Central memory CD8-positive, alpha-beta T cell (primary cell): ENCODE data around the gene TATDN2.

ENCODE experiments used
- ATAC-seq: fragments of 150-1000 bp; cut with Tn5 transposase; replicated peaks from 2 replicates; pipeline ENCODE4 v1.10.0; 2022; ENCODE audit warnings: mild to moderate bottlenecking, moderate FRiP score, moderate number of reproducible peaks; ENCODE audit not compliant: poor library complexity, severe bottlenecking; ENCODE audit errors: extremely low read depth
- DNase-seq, 2 donors: peaks; one replicate each; pipeline ENCODE4 v3.0.0; 2021; ENCODE audit warnings: low spot score in 2 of 2
- H3K27ac Mint-ChIP-seq: one replicate; pipeline ENCODE4 v1.8.0; 2022; ENCODE audit warnings: low read depth, mild to moderate bottlenecking, moderate library complexity, mixed read lengths
- H3K27me3 Mint-ChIP-seq: one replicate; pipeline ENCODE4 v1.8.0; 2022; ENCODE audit warnings: mixed read lengths
- H3K36me3 Mint-ChIP-seq: one replicate; pipeline ENCODE4 v1.8.0; 2022; ENCODE audit warnings: mild to moderate bottlenecking, moderate library complexity, mixed read lengths; ENCODE audit not compliant: insufficient read depth
- H3K4me1 Mint-ChIP-seq: one replicate; pipeline ENCODE4 v1.8.0; 2022; ENCODE audit warnings: mixed read lengths
- H3K4me3 Mint-ChIP-seq: one replicate; pipeline ENCODE4 v1.8.0; 2022; ENCODE audit warnings: mild to moderate bottlenecking, moderate library complexity, mixed read lengths
- H3K9me3 Mint-ChIP-seq: one replicate; pipeline ENCODE4 v1.8.0; 2022; ENCODE audit warnings: mixed read lengths

The TATDN2 gene

GRCh38 chr3:10319804-10320203 lies 71.5 kb downstream of the TATDN2 start:
- H3K27ac Mint-ChIP-seq = peak overlapping the region; percentile 87
- H3K36me3 Mint-ChIP-seq = peaks cover 21% of the 10 kb centered on the region
- peaks cover 12% of the 10 kb centered on the region for H3K27me3 Mint-ChIP-seq
- ATAC-seq (no peak), DNase-seq (no peak)
- peak overlapping the region; percentile 84 for H3K4me3 Mint-ChIP-seq
- H3K9me3 Mint-ChIP-seq = no peaks in the 10 kb centered on the region
- H3K4me1 Mint-ChIP-seq = peaks cover 19% of the 10 kb centered on the region

GRCh38 chr3:10320320-10320677 lies 72.0 kb downstream of the TATDN2 start:
- H3K27ac Mint-ChIP-seq = peak overlapping the region; percentile 87
- ATAC-seq (no peak), DNase-seq (no peak)
- peaks cover 19% of the 10 kb centered on the region for H3K36me3 Mint-ChIP-seq
- H3K9me3 Mint-ChIP-seq = no peaks in the 10 kb centered on the region
- peaks cover 18% of the 10 kb centered on the region for H3K4me1 Mint-ChIP-seq
- H3K4me3 Mint-ChIP-seq = peak overlapping the region; percentile 84
- H3K27me3 Mint-ChIP-seq = peaks cover 13% of the 10 kb centered on the region

- DNase-seq = no peak
- peaks cover 12% of the 10 kb centered on the region for H3K36me3 Mint-ChIP-seq
- no peak for ATAC-seq
- peak overlapping the region; percentile 87 for H3K27ac Mint-ChIP-seq
- H3K27me3 Mint-ChIP-seq = peaks cover 20% of the 10 kb centered on the region
- no peaks in the 10 kb centered on the region for H3K9me3 Mint-ChIP-seq
- peaks cover 18% of the 10 kb centered on the region for H3K4me1 Mint-ChIP-seq
- peak overlapping the region; percentile 84 for H3K4me3 Mint-ChIP-seq
Measured at GRCh38 chr3:10321630-10322351, 73.5 kb downstream of the TATDN2 start.

- no peaks in the 10 kb centered on the region for H3K9me3 Mint-ChIP-seq
- no peak for ATAC-seq
Measured at GRCh38 chr3:10322352-10322710, 74.1 kb downstream of the TATDN2 start.

GRCh38 chr3:10327592-10327991 lies 79.3 kb downstream of the TATDN2 start:
- ATAC-seq = no peak
- DNase-seq = no peak
- H3K36me3 Mint-ChIP-seq = peaks cover 3% of the 10 kb centered on the region
- H3K4me1 Mint-ChIP-seq = no peaks in the 10 kb centered on the region
- no peak overlapping the region for H3K4me3 Mint-ChIP-seq
- no peak overlapping the region for H3K27ac Mint-ChIP-seq
- peaks cover 78% of the 10 kb centered on the region for H3K27me3 Mint-ChIP-seq
- no peaks in the 10 kb centered on the region for H3K9me3 Mint-ChIP-seq

More at GRCh38 chr3:10322352-10322710, 74.1 kb downstream of the TATDN2 start:
- H3K4me3 Mint-ChIP-seq = no peak overlapping the region
- no peak for DNase-seq
- H3K27me3 Mint-ChIP-seq = peaks cover 25% of the 10 kb centered on the region
- peaks cover 18% of the 10 kb centered on the region for H3K4me1 Mint-ChIP-seq
- H3K36me3 Mint-ChIP-seq = peaks cover 11% of the 10 kb centered on the region
- H3K27ac Mint-ChIP-seq = no peak overlapping the region

- DNase-seq (no peak), ATAC-seq (no peak)
- H3K27ac Mint-ChIP-seq = no peak overlapping the region
- H3K4me1 Mint-ChIP-seq = no peaks in the 10 kb centered on the region
- H3K27me3 Mint-ChIP-seq = peaks cover 81% of the 10 kb centered on the region
- no peak overlapping the region for H3K4me3 Mint-ChIP-seq
- peaks cover 3% of the 10 kb centered on the region for H3K36me3 Mint-ChIP-seq
- H3K9me3 Mint-ChIP-seq = no peaks in the 10 kb centered on the region
Measured at GRCh38 chr3:10328460-10329071, 80.3 kb downstream of the TATDN2 start.

- H3K9me3 Mint-ChIP-seq = no peaks in the 10 kb centered on the region
- H3K4me3 Mint-ChIP-seq = no peak overlapping the region
- H3K27me3 Mint-ChIP-seq = peaks cover 72% of the 10 kb centered on the region
- no peaks in the 10 kb centered on the region for H3K4me1 Mint-ChIP-seq
- DNase-seq (no peak), ATAC-seq (no peak)
- H3K36me3 Mint-ChIP-seq = peaks cover 3% of the 10 kb centered on the region
- H3K27ac Mint-ChIP-seq = no peak overlapping the region
Measured at GRCh38 chr3:10329495-10330015, 81.3 kb downstream of the TATDN2 start.

GRCh38 chr3:10330319-10330718 lies 82.1 kb downstream of the TATDN2 start:
- Mint-ChIP-seq H3K4me3 (no peak overlapping the region), H3K36me3 (peaks cover 3% of the 10 kb centered on the region), H3K4me1 (no peaks in the 10 kb centered on the region), H3K27me3 (peaks cover 68% of the 10 kb centered on the region), H3K27ac (no peak overlapping the region), H3K9me3 (no peaks in the 10 kb centered on the region)
- DNase-seq = no peak
- no peak for ATAC-seq
